ENCODE measurements around the gene MYH10.

Gene MYH10

GRCh38 chr17:8490256-8491023, 140.1 kb downstream of the MYH10 start:
- ATAC-seq: no peak

- ATAC-seq: no peak
Measured at GRCh38 chr17:8489841-8490240, 140.7 kb downstream of the MYH10 start.

GRCh38 chr17:8488901-8489300, 141.6 kb downstream of the MYH10 start:
- ATAC-seq: no peak

- ATAC-seq: no peak
Measured at GRCh38 chr17:8488491-8488890, 142.0 kb downstream of the MYH10 start.

- no peak for ATAC-seq
Measured at GRCh38 chr17:8487743-8488142, 142.8 kb downstream of the MYH10 start.

- no peak for ATAC-seq
Measured at GRCh38 chr17:8487130-8487645, 143.3 kb downstream of the MYH10 start.

- ATAC-seq: no peak
Measured at GRCh38 chr17:8485491-8485890, 145.0 kb downstream of the MYH10 start.

GRCh38 chr17:8484465-8484864, 146.1 kb downstream of the MYH10 start:
- ATAC-seq: no peak

- no peak for ATAC-seq
Measured at GRCh38 chr17:8482546-8482945, 148.0 kb downstream of the MYH10 start.

- ATAC-seq: no peak
Measured at GRCh38 chr17:8481703-8482102, 148.8 kb downstream of the MYH10 start.

GRCh38 chr17:8481089-8481488, 149.4 kb downstream of the MYH10 start:
- ATAC-seq: no peak

GRCh38 chr17:8480011-8480976, 150.2 kb downstream of the MYH10 start:
- no peak for ATAC-seq

GRCh38 chr17:8479431-8479947, 151.0 kb downstream of the MYH10 start:
- ATAC-seq: no peak

GRCh38 chr17:8477715-8478441, 152.6 kb downstream of the MYH10 start:
- no peak for ATAC-seq

- no peak for ATAC-seq
Measured at GRCh38 chr17:8477171-8477570, 153.4 kb downstream of the MYH10 start.

- ATAC-seq: no peak
Measured at GRCh38 chr17:8476741-8477140, 153.8 kb downstream of the MYH10 start.

GRCh38 chr17:8475781-8476180, 154.7 kb downstream of the MYH10 start:
- no peak for ATAC-seq

- no peak for ATAC-seq
Measured at GRCh38 chr17:8475227-8475626, 155.3 kb downstream of the MYH10 start.

GRCh38 chr17:8474826-8475225, 155.7 kb downstream of the MYH10 start:
- no peak for ATAC-seq

GRCh38 chr17:8473451-8474192, 156.9 kb downstream of the MYH10 start:
- ATAC-seq: no peak

GRCh38 chr17:8472663-8473062, 157.9 kb downstream of the MYH10 start:
- ATAC-seq: no peak
